ENCODE measurements around the gene CHRNA4.

GRCh38 chr20:63305393-63305792 lies 55.8 kb downstream of the CHRNA4 start:
- TF ChIP-seq, protein P1, sequence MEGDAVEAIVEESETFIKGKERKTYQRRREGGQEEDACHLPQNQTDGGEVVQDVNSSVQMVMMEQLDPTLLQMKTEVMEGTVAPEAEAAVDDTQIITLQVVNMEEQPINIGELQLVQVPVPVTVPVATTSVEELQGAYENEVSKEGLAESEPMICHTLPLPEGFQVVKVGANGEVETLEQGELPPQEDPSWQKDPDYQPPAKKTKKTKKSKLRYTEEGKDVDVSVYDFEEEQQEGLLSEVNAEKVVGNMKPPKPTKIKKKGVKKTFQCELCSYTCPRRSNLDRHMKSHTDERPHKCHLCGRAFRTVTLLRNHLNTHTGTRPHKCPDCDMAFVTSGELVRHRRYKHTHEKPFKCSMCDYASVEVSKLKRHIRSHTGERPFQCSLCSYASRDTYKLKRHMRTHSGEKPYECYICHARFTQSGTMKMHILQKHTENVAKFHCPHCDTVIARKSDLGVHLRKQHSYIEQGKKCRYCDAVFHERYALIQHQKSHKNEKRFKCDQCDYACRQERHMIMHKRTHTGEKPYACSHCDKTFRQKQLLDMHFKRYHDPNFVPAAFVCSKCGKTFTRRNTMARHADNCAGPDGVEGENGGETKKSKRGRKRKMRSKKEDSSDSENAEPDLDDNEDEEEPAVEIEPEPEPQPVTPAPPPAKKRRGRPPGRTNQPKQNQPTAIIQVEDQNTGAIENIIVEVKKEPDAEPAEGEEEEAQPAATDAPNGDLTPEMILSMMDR (IDR thresholded peaks at IDR 0.05; ENCODE audit: low read depth, low read length, poor library complexity, severe bottlenecking), result no peak
- TF ChIP-seq EZH2phosphoT487 (IDR thresholded peaks at IDR 0.05; ENCODE audit: borderline replicate concordance, low read length), result no peak

All from DOHH2 (cell line).